GM21447 (cell line): ENCODE data around the gene LRP3.
A peak's percentile ranks its signal among the peaks of the same experiment; 100 is the strongest.
"Not testable (repeated sequence)": the region's sequence is repeated elsewhere in the genome, so short reads cannot be mapped to it uniquely, and the experiment has no call there.

Source experiments
- ATAC-seq: cut with Tn5 transposase; IDR thresholded peaks from one replicate; pipeline ENCODE4 v1.9.1; 2021; ENCODE audit not compliant: unreplicated experiment

The LRP3 gene

GRCh38 chr19:33175886-33176669, 18.1 kb upstream of the LRP3 start:
- no peak for ATAC-seq

GRCh38 chr19:33176670-33177416, 17.3 kb upstream of the LRP3 start:
- peak; percentile 77 for ATAC-seq

- ATAC-seq: peak; percentile 15
Observed at GRCh38 chr19:33177417-33177979, 16.6 kb upstream of the LRP3 start.

GRCh38 chr19:33186431-33187182, 7.5 kb upstream of the LRP3 start:
- ATAC-seq: no peak

- ATAC-seq: no peak
Observed at GRCh38 chr19:33187183-33187540, 7.0 kb upstream of the LRP3 start.

GRCh38 chr19:33189453-33189852, 4.7 kb upstream of the LRP3 start:
- ATAC-seq: no peak

- ATAC-seq: not testable (repeated sequence)
Observed at GRCh38 chr19:33191092-33191491, 3.0 kb upstream of the LRP3 start.

GRCh38 chr19:33191501-33191900, 2.6 kb upstream of the LRP3 start:
- ATAC-seq: no peak

GRCh38 chr19:33192010-33192409, 2.1 kb upstream of the LRP3 start:
- ATAC-seq: no peak

- ATAC-seq: no peak
Observed at GRCh38 chr19:33193269-33193864, 763 bp upstream of the LRP3 start.

- no peak for ATAC-seq
Observed at GRCh38 chr19:33194532-33194885, 379 bp downstream of the LRP3 start.

- ATAC-seq: no peak
Observed at GRCh38 chr19:33194886-33195644, 935 bp downstream of the LRP3 start.

GRCh38 chr19:33195645-33196347, 1.7 kb downstream of the LRP3 start:
- no peak for ATAC-seq

- no peak for ATAC-seq
Observed at GRCh38 chr19:33196446-33197193, 2.5 kb downstream of the LRP3 start.

- no peak for ATAC-seq
Observed at GRCh38 chr19:33197591-33198000, 3.5 kb downstream of the LRP3 start.

GRCh38 chr19:33198169-33198568, 4.0 kb downstream of the LRP3 start:
- ATAC-seq: no peak

GRCh38 chr19:33199441-33200265, 5.5 kb downstream of the LRP3 start:
- ATAC-seq: no peak

- no peak for ATAC-seq
Observed at GRCh38 chr19:33201473-33201872, 7.3 kb downstream of the LRP3 start.
